Esophagus muscularis mucosa (tissue), 3 donors: ENCODE results near the gene CENPB.

Experiments
- EP300 ChIP-seq: sonication (generic); formaldehyde crosslinking; IDR thresholded peaks from one replicate; pipeline ENCODE4 v1.6.1; 2017; ENCODE audit warnings: antibody characterized with exemption
- TF ChIP-seq, protein P1 (sequence below), 3 experiments: fragments of 200-600 bp in 2 of 3; fragments of 450-650 bp in 1 of 3; sonication (generic) in 2 of 3; IDR thresholded peaks; one replicate each; pipeline ENCODE4 v1.5.1; 2017 to 2019; ENCODE audit warnings: antibody characterized with exemption in 3 of 3, mild to moderate bottlenecking in 2 of 3, moderate library complexity in 1 of 3

DNA sequence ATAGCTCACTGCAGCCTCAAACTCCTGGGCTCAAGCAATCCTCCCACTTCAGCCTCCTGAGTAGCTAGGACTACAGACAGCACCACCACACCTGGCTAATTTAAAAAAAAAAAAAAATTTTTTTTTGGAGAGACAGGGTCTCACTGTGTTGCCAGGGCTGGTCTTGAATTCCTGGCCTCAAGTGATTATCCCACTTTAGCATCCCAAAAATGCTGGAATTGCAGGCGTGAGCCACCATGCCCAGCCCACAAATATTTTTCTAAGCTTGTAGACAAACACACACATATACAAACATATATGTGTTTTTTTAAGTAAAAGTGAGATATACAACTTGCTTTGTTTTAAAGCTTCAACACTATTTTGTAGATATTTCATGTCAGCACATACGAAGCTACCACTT, 43.3 kb downstream of the CENPB start:
- TF ChIP-seq EP300, result no peak
- TF ChIP-seq, protein P1, sequence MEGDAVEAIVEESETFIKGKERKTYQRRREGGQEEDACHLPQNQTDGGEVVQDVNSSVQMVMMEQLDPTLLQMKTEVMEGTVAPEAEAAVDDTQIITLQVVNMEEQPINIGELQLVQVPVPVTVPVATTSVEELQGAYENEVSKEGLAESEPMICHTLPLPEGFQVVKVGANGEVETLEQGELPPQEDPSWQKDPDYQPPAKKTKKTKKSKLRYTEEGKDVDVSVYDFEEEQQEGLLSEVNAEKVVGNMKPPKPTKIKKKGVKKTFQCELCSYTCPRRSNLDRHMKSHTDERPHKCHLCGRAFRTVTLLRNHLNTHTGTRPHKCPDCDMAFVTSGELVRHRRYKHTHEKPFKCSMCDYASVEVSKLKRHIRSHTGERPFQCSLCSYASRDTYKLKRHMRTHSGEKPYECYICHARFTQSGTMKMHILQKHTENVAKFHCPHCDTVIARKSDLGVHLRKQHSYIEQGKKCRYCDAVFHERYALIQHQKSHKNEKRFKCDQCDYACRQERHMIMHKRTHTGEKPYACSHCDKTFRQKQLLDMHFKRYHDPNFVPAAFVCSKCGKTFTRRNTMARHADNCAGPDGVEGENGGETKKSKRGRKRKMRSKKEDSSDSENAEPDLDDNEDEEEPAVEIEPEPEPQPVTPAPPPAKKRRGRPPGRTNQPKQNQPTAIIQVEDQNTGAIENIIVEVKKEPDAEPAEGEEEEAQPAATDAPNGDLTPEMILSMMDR (IDR thresholded peaks at IDR 0.05), result no peak
